Measurements from ENCODE around the gene ZNF423.

GRCh38 chr16:49578435-49579024, 277.4 kb downstream of the ZNF423 start:
- TF ChIP-seq EZH2 (optimal IDR thresholded peaks at IDR 0.05; ENCODE audit: low read depth, low read length): no peak
- TF ChIP-seq CTCF (IDR thresholded peaks at IDR 0.05; ENCODE audit: low read length): no peak

Measured in MM.1S (cell line).